Right cardiac atrium (tissue), 5 donors: Measurements from ENCODE around the gene EXOC4. TPM values are rescaled to one million over a fixed set of nuclear protein-coding genes. Genes with fewer than 3 reads are reported as not detected.

ENCODE experiments used
- ATAC-seq, 2 donors: fragments of 200-7000 bp; cut with Tn5 transposase; one replicate each; pipeline versions ENCODE4 v1.8.0 to v1.9.1; 2020; ENCODE audit warnings: moderate library complexity in 2 of 2, mild to moderate bottlenecking in 1 of 2
- DNase-seq, 3 donors: peaks; one replicate each; pipeline ENCODE4 v3.0.0-alpha.2; 2020
- H3K27ac ChIP-seq: one replicate; pipeline ENCODE4 v1.5.1; 2013; ENCODE audit warnings: mild to moderate bottlenecking, low read length, control low read depth, moderate library complexity
- H3K27me3 ChIP-seq: one replicate; pipeline ENCODE4 v1.6.1; 2013; ENCODE audit not compliant: control insufficient read depth, insufficient read depth
- H3K4me1 ChIP-seq: one replicate; pipeline ENCODE4 v1.6.1; 2013; ENCODE audit warnings: low read length; ENCODE audit not compliant: control insufficient read depth, insufficient read depth
- H3K4me3 ChIP-seq: one replicate; pipeline ENCODE4 v1.5.1; 2013; ENCODE audit warnings: low read length, control low read depth
- H3K9me3 ChIP-seq: one replicate; pipeline ENCODE4 v1.6.1; 2013; ENCODE audit warnings: low read length; ENCODE audit not compliant: control insufficient read depth
- WGBS: extraction: QIAGEN DNeasy Blood & Tissue Kit; methylation state at CpG from one replicate; pipeline ENCODE4 v1.1.7; 2013; 5-methylcytosine and 5-hydroxymethylcytosine counted together
- intact Hi-C, 4 donors: fragments of 100-400 bp; cut with DNase I; formaldehyde crosslinking; loops; one replicate each; pipeline versions ENCODE4 v1.11.0 to v1.14.0; 2022 to 2023
- polyA plus RNA-seq: library from polyadenylated mRNA; stranded (reverse); fragments of 200-250 nt; gene quantifications from one replicate; pipeline ENCODE4 v1.2.3, GENCODE V29; 2013
- total RNA-seq, 4 donors: library from RNA; stranded (reverse); fragmentation: NEBNext Ultra II Directional; extraction: Animal tissue kit (Norgen Biotek cat#: 25700); gene quantifications; one replicate each; pipeline ENCODE4 v1.2.1, GENCODE V29; 2021
- donor health status: healthy with polysubstance abuse.
- donor health status: DM: no; HTN: yes; CAD: no.
- donor health status: DM: no; HTN: no; CAD: no.
- donor health status: DM: no; HTN: yes; CAD: no; lungs with severe emphysema.
- donor health status: DM: yes; HTN: yes; CAD: no.

Gene EXOC4
- total and polyA plus RNA-seq, 5 donors, result 11.9 to 45.9 (median 39.7) TPM

GRCh38 chr7:133963629-133964028 lies 710.8 kb downstream of the EXOC4 start:
- Histone ChIP-seq H3K27ac (no peak overlapping the region), H3K4me3 (no peak overlapping the region), H3K9me3 (no peaks in the 10 kb centered on the region), H3K27me3 (no peaks in the 10 kb centered on the region), H3K4me1 (no peaks in the 10 kb centered on the region)
- ATAC-seq, result no peak
- WGBS, result 73% methylated on average over 2 of the region's 2 CpGs
- intact Hi-C loops, result no loop called here
- no peak for DNase-seq

- intact Hi-C loops, result no loop called here
- H3K9me3 ChIP-seq, result no peaks in the 10 kb centered on the region
- DNase-seq (no peak), ATAC-seq (no peak)
- WGBS, result 90% methylated on average over 2 of the region's 2 CpGs
- H3K27me3 ChIP-seq, result no peaks in the 10 kb centered on the region
- H3K4me1 ChIP-seq, result no peaks in the 10 kb centered on the region
- no peak overlapping the region for H3K4me3 ChIP-seq
- no peak overlapping the region for H3K27ac ChIP-seq
Measured at GRCh38 chr7:133971625-133972024, 718.7 kb downstream of the EXOC4 start.

- DNase-seq (no peak), ATAC-seq (no peak)
- Histone ChIP-seq H3K27me3 (no peaks in the 10 kb centered on the region), H3K4me3 (no peak overlapping the region), H3K9me3 (no peaks in the 10 kb centered on the region), H3K4me1 (no peaks in the 10 kb centered on the region), H3K27ac (no peak overlapping the region)
- intact Hi-C loops, result no loop called here
- 99% methylated on average over 2 of the region's 2 CpGs for WGBS
Measured at GRCh38 chr7:133973710-133974109, 720.8 kb downstream of the EXOC4 start.

- H3K27ac ChIP-seq, result no peak overlapping the region
- H3K4me1 ChIP-seq, result no peaks in the 10 kb centered on the region
- H3K4me3 ChIP-seq, result no peak overlapping the region
- intact Hi-C loops, result no loop called here
- DNase-seq, result no peak
- ATAC-seq, result no peak
- H3K9me3 ChIP-seq, result no peaks in the 10 kb centered on the region
- no peaks in the 10 kb centered on the region for H3K27me3 ChIP-seq
Measured at GRCh38 chr7:133975130-133975529, 722.3 kb downstream of the EXOC4 start.

GRCh38 chr7:133976140-133976539 lies 723.3 kb downstream of the EXOC4 start:
- H3K4me1 ChIP-seq, result no peaks in the 10 kb centered on the region
- intact Hi-C loops, result no loop called here
- ATAC-seq, result no peak
- H3K27me3 ChIP-seq, result no peaks in the 10 kb centered on the region
- DNase-seq, result no peak
- no peak overlapping the region for H3K27ac ChIP-seq
- H3K9me3 ChIP-seq, result no peaks in the 10 kb centered on the region
- WGBS, result 89% methylated on average over 1 of the region's 1 CpG
- H3K4me3 ChIP-seq, result no peak overlapping the region

- no peak overlapping the region for H3K4me3 ChIP-seq
- no peaks in the 10 kb centered on the region for H3K4me1 ChIP-seq
- no peaks in the 10 kb centered on the region for H3K27me3 ChIP-seq
- 71% methylated on average over 4 of the region's 4 CpGs for WGBS
- H3K27ac ChIP-seq, result no peak overlapping the region
- DNase-seq (no peak), ATAC-seq (no peak)
- H3K9me3 ChIP-seq, result no peaks in the 10 kb centered on the region
- intact Hi-C loops, result no loop called here
Measured at GRCh38 chr7:133977409-133978274, 724.8 kb downstream of the EXOC4 start.

GRCh38 chr7:133978502-133979295 lies 725.8 kb downstream of the EXOC4 start:
- H3K27me3 ChIP-seq, result no peaks in the 10 kb centered on the region
- no peaks in the 10 kb centered on the region for H3K9me3 ChIP-seq
- H3K27ac ChIP-seq, result no peak overlapping the region
- 64% methylated on average over 5 of the region's 5 CpGs for WGBS
- H3K4me3 ChIP-seq, result no peak overlapping the region
- ATAC-seq (no peak), DNase-seq (no peak)
- no peaks in the 10 kb centered on the region for H3K4me1 ChIP-seq
- intact Hi-C loops, result no loop called here

GRCh38 chr7:133980804-133981203 lies 727.9 kb downstream of the EXOC4 start:
- Histone ChIP-seq H3K27ac (no peak overlapping the region), H3K9me3 (no peaks in the 10 kb centered on the region), H3K27me3 (no peaks in the 10 kb centered on the region), H3K4me3 (no peak overlapping the region), H3K4me1 (no peaks in the 10 kb centered on the region)
- intact Hi-C loops, result no loop called here
- DNase-seq, result no peak
- ATAC-seq, result no peak
- WGBS, result 95% methylated on average over 1 of the region's 1 CpG

- intact Hi-C loops, result no loop called here
Measured at GRCh38 chr7:133983685-133984419, 731.0 kb downstream of the EXOC4 start.

GRCh38 chr7:133985300-133985699 lies 732.4 kb downstream of the EXOC4 start:
- no peak overlapping the region for H3K4me3 ChIP-seq
- H3K27ac ChIP-seq, result no peak overlapping the region
- DNase-seq (no peak), ATAC-seq (no peak)
- no peaks in the 10 kb centered on the region for H3K4me1 ChIP-seq
- H3K9me3 ChIP-seq, result no peaks in the 10 kb centered on the region
- H3K27me3 ChIP-seq, result no peaks in the 10 kb centered on the region
- 97% methylated on average over 1 of the region's 1 CpG for WGBS
- intact Hi-C loops, result no loop called here

More at GRCh38 chr7:133983685-133984419, 731.0 kb downstream of the EXOC4 start:
- H3K4me3 ChIP-seq, result no peak overlapping the region
- DNase-seq (no peak), ATAC-seq (no peak)
- H3K27me3 ChIP-seq, result no peaks in the 10 kb centered on the region
- H3K9me3 ChIP-seq, result no peaks in the 10 kb centered on the region
- no peaks in the 10 kb centered on the region for H3K4me1 ChIP-seq
- H3K27ac ChIP-seq, result no peak overlapping the region
- 47% methylated on average over 6 of the region's 6 CpGs for WGBS

GRCh38 chr7:133987582-133987981 lies 734.7 kb downstream of the EXOC4 start:
- DNase-seq (no peak), ATAC-seq (no peak)
- H3K27me3 ChIP-seq, result no peaks in the 10 kb centered on the region
- no peak overlapping the region for H3K27ac ChIP-seq
- no peaks in the 10 kb centered on the region for H3K9me3 ChIP-seq
- 82% methylated on average over 2 of the region's 2 CpGs for WGBS
- no peaks in the 10 kb centered on the region for H3K4me1 ChIP-seq
- intact Hi-C loops, result no loop called here
- no peak overlapping the region for H3K4me3 ChIP-seq
